ENCODE measurements around the gene HECW1. TPM values are rescaled to one million over a fixed set of nuclear protein-coding genes. Genes with fewer than 3 reads are reported as not detected.
"Not testable (repeated sequence)": the region's sequence is repeated elsewhere in the genome, so short reads cannot be mapped to it uniquely, and the experiment has no call there.

HECW1 gene
- total RNA-seq, 3 donors from 2014 or later (not counting 1 experiment from before 2014, with no cell fraction given) = not detected

- no peak for TF ChIP-seq CTCF (IDR thresholded peaks at IDR 0.05)
- no peak overlapping the region for H3K4me3 Mint-ChIP-seq
- Histone ChIP-seq H3K9me3 (ENCODE audit: control insufficient read depth, insufficient read depth, low read length) (no peaks in the 10 kb centered on the region), H3K36me3 (ENCODE audit: control insufficient read depth, insufficient read depth, low read length) (no peaks in the 10 kb centered on the region), H3K4me1 (ENCODE audit: control insufficient read depth, insufficient read depth, low read length) (no peaks in the 10 kb centered on the region), H3K27ac (ENCODE audit: low read length) (no peak overlapping the region), H3K4me3 (ENCODE audit: low read length) (no peak overlapping the region), H3K27me3 (ENCODE audit: control insufficient read depth, insufficient read depth, low read length) (no peaks in the 10 kb centered on the region)
- H3K9me3 Mint-ChIP-seq = no peaks in the 10 kb centered on the region
- no peaks in the 10 kb centered on the region for H3K4me1 Mint-ChIP-seq
- no peaks in the 10 kb centered on the region for H3K36me3 Mint-ChIP-seq
- 91% methylated on average over 8 of the region's 8 CpGs for WGBS (ENCODE audit: insufficient coverage)
- H3K27me3 Mint-ChIP-seq (ENCODE audit: low read depth in 2 of 2) = peaks cover 11 to 13% of the 10 kb centered on the region in 2 donors
- H3K27ac Mint-ChIP-seq = no peak overlapping the region
- DNase-seq (no peak), ATAC-seq (no peak)
- intact Hi-C loops (cut with micrococcal nuclease) = no loop called here
These were observed 92.8 kb downstream of the HECW1 start for GRCh38 chr7:43205171-43205795.

GRCh38 chr7:43208242-43208641 lies 95.8 kb downstream of the HECW1 start:
- TF ChIP-seq CTCF (IDR thresholded peaks at IDR 0.05) = no peak
- H3K27ac Mint-ChIP-seq = no peak overlapping the region
- H3K4me3 ChIP-seq (ENCODE audit: low read length) = no peak overlapping the region
- ATAC-seq = no peak
- H3K4me1 Mint-ChIP-seq = no peaks in the 10 kb centered on the region
- H3K9me3 Mint-ChIP-seq = no peaks in the 10 kb centered on the region
- no peaks in the 10 kb centered on the region for H3K36me3 ChIP-seq (ENCODE audit: control insufficient read depth, insufficient read depth, low read length)
- H3K27me3 Mint-ChIP-seq (ENCODE audit: low read depth in 2 of 2) = peaks cover 11 to 16% of the 10 kb centered on the region in 2 donors
- H3K4me3 Mint-ChIP-seq = no peak overlapping the region
- H3K9me3 ChIP-seq (ENCODE audit: control insufficient read depth, insufficient read depth, low read length) = no peaks in the 10 kb centered on the region
- no peak for DNase-seq
- 86% methylated on average over 2 of the region's 2 CpGs for WGBS (ENCODE audit: insufficient coverage)
- H3K36me3 Mint-ChIP-seq = no peaks in the 10 kb centered on the region
- H3K27me3 ChIP-seq (ENCODE audit: control insufficient read depth, insufficient read depth, low read length) = no peaks in the 10 kb centered on the region
- no peak overlapping the region for H3K27ac ChIP-seq (ENCODE audit: low read length)
- intact Hi-C loops (cut with micrococcal nuclease) = no loop called here
- no peaks in the 10 kb centered on the region for H3K4me1 ChIP-seq (ENCODE audit: control insufficient read depth, insufficient read depth, low read length)

- H3K4me3 Mint-ChIP-seq; ATAC-seq; H3K36me3 Mint-ChIP-seq; H3K4me1 ChIP-seq (ENCODE audit: control insufficient read depth, insufficient read depth, low read length); H3K9me3 ChIP-seq (ENCODE audit: control insufficient read depth, insufficient read depth, low read length); H3K4me3 ChIP-seq (ENCODE audit: low read length); H3K36me3 ChIP-seq (ENCODE audit: control insufficient read depth, insufficient read depth, low read length); H3K27ac Mint-ChIP-seq; DNase-seq; H3K4me1 Mint-ChIP-seq; intact Hi-C loops (cut with micrococcal nuclease); H3K9me3 Mint-ChIP-seq; H3K27ac ChIP-seq (ENCODE audit: low read length); H3K27me3 ChIP-seq (ENCODE audit: control insufficient read depth, insufficient read depth, low read length): not testable (repeated sequence)
- 83% methylated on average over 11 of the region's 11 CpGs for whole genome bisulfite sequencing (ENCODE audit: insufficient coverage)
- peaks cover 8 to 14% of the 10 kb centered on the region in 2 donors for H3K27me3 Mint-ChIP-seq (ENCODE audit: low read depth in 2 of 2)
These were observed 98.1 kb downstream of the HECW1 start for GRCh38 chr7:43210539-43210938.

- Mint-ChIP-seq H3K36me3 (no peaks in the 10 kb centered on the region), H3K4me1 (no peaks in the 10 kb centered on the region), H3K27ac (no peak overlapping the region), H3K9me3 (no peaks in the 10 kb centered on the region), H3K4me3 (no peak overlapping the region), H3K27me3 (ENCODE audit: low read depth in 2 of 2) (peaks cover 8 to 14% of the 10 kb centered on the region in 2 donors)
- H3K36me3 ChIP-seq (ENCODE audit: control insufficient read depth, insufficient read depth, low read length) = no peaks in the 10 kb centered on the region
- 77% methylated on average over 5 of the region's 5 CpGs for WGBS (ENCODE audit: insufficient coverage)
- no peak overlapping the region for H3K27ac ChIP-seq (ENCODE audit: low read length)
- H3K27me3 ChIP-seq (ENCODE audit: control insufficient read depth, insufficient read depth, low read length) = no peaks in the 10 kb centered on the region
- ATAC-seq (no peak), DNase-seq (no peak)
- intact Hi-C loops (cut with micrococcal nuclease) = no loop called here
- H3K4me3 ChIP-seq (ENCODE audit: low read length) = no peak overlapping the region
- H3K4me1 ChIP-seq (ENCODE audit: control insufficient read depth, insufficient read depth, low read length) = no peaks in the 10 kb centered on the region
- no peaks in the 10 kb centered on the region for H3K9me3 ChIP-seq (ENCODE audit: control insufficient read depth, insufficient read depth, low read length)
- no peak for TF ChIP-seq CTCF (IDR thresholded peaks at IDR 0.05)
These were observed 98.8 kb downstream of the HECW1 start for GRCh38 chr7:43211286-43211685.

Measured in natural killer cell (primary cell).